HepG2 (cell line): ENCODE measurements around the gene PXMP4. TPM values are rescaled to one million over a fixed set of nuclear protein-coding genes. Genes with fewer than 3 reads are reported as not detected.

ENCODE experiments used
- CEBPG ChIP-seq: IDR thresholded peaks from 2 replicates; pipeline ENCODE4 v1.6.1; 2016
- ETV6 ChIP-seq: sonication (generic); formaldehyde crosslinking; conservative IDR thresholded peaks from 2 replicates; pipeline ENCODE4 v1.4.0; 2020; ENCODE audit warnings: missing genetic modification reagents
- JDP2 ChIP-seq: sonication (generic); formaldehyde crosslinking; IDR thresholded peaks from 2 replicates; pipeline ENCODE4 v1.8.1; 2022; ENCODE audit warnings: missing genetic modification reagents, borderline replicate concordance
- YEATS2 ChIP-seq: sonication (generic); formaldehyde crosslinking; IDR thresholded peaks from 2 replicates; pipeline ENCODE4 v1.4.0; 2020; ENCODE audit warnings: missing genetic modification reagents, borderline replicate concordance
- ZFP90 ChIP-seq: sonication (generic); formaldehyde crosslinking; IDR thresholded peaks from 2 replicates; pipeline ENCODE4 v1.8.0; 2022; ENCODE audit warnings: missing genetic modification reagents, mild to moderate bottlenecking, inconsistent platforms, borderline replicate concordance
- ZNF335 ChIP-seq: sonication (generic); formaldehyde crosslinking; IDR thresholded peaks from 2 replicates; pipeline ENCODE4 v1.4.0; 2020; ENCODE audit warnings: missing genetic modification reagents
- ZNF530 ChIP-seq: sonication (generic); formaldehyde crosslinking; IDR thresholded peaks from 2 replicates; pipeline ENCODE4 v1.5.0; 2020; ENCODE audit warnings: low read depth, mild to moderate bottlenecking, missing genetic modification reagents
- ZNF709 ChIP-seq: sonication (generic); formaldehyde crosslinking; IDR thresholded peaks from 2 replicates; pipeline ENCODE4 v1.5.0; 2020; ENCODE audit warnings: mild to moderate bottlenecking, missing genetic modification reagents
- ZNF782 ChIP-seq: sonication (generic); formaldehyde crosslinking; IDR thresholded peaks from 2 replicates; pipeline ENCODE4 v1.4.0; 2020; ENCODE audit warnings: missing genetic modification reagents, mild to moderate bottlenecking, borderline replicate concordance
- polyA plus RNA-seq, 8 experiments: library from polyadenylated mRNA; depleted of rRNA in 3 of 8; stranded (reverse) in 7 of 8; unstranded in 1 of 8; fragments of >200 nt; fragmentation: Illumina TruSeq in 4 of 8; extraction: Trizol in 4 of 8; gene quantifications; 2 replicates each; pipeline versions ENCODE4 v1.2.1 to v1.2.3, GENCODE V29; 2011 to 2016; ENCODE audit warnings: low read depth in 4 of 8, missing spikeins in 1 of 8, mixed read lengths in 1 of 8; ENCODE audit not compliant: insufficient read depth in 1 of 8
- total RNA-seq, 5 experiments: library from RNA; depleted of rRNA; stranded (reverse); fragments of >200 nt; fragmentation: Illumina TruSeq; extraction: Trizol; gene quantifications; 2 replicates each; pipeline ENCODE4 v1.2.3, GENCODE V29; 2016; ENCODE audit warnings: low read depth in 1 of 5
- TF ChIP-seq, protein P1 (sequence below): sonication (generic); formaldehyde crosslinking; IDR thresholded peaks from 2 replicates; pipeline ENCODE4 v1.4.0; 2020; ENCODE audit warnings: missing genetic modification reagents, mild to moderate bottlenecking, borderline replicate concordance
- TF ChIP-seq, protein P2 (sequence below): IDR thresholded peaks from 2 replicates; pipeline ENCODE4 v1.6.1; 2012; ENCODE audit warnings: inconsistent platforms
- TF ChIP-seq, protein P3 (sequence below): sonication (generic); formaldehyde crosslinking; IDR thresholded peaks from 2 replicates; pipeline ENCODE4 v1.4.0; 2020; ENCODE audit warnings: missing genetic modification reagents, borderline replicate concordance
- TF ChIP-seq, protein P4 (sequence below): sonication (generic); formaldehyde crosslinking; IDR thresholded peaks from 2 replicates; pipeline ENCODE4 v1.4.0; 2020; ENCODE audit warnings: missing genetic modification reagents, borderline replicate concordance
- TF ChIP-seq, protein P5 (sequence below): sonication (generic); formaldehyde crosslinking; IDR thresholded peaks from 2 replicates; pipeline ENCODE4 v1.8.1; 2023; ENCODE audit warnings: missing genetic modification reagents, inconsistent platforms, borderline replicate concordance
- TF ChIP-seq, protein P6 (sequence below): IDR thresholded peaks from 2 replicates; pipeline ENCODE4 v1.6.1; 2018; ENCODE audit warnings: missing genetic modification reagents

PXMP4 gene
- total and polyA plus RNA-seq, 2 of the 13 experiments (the other 11 are each of a cell fraction or from before 2014, with no cell fraction given): not detected

DNA sequence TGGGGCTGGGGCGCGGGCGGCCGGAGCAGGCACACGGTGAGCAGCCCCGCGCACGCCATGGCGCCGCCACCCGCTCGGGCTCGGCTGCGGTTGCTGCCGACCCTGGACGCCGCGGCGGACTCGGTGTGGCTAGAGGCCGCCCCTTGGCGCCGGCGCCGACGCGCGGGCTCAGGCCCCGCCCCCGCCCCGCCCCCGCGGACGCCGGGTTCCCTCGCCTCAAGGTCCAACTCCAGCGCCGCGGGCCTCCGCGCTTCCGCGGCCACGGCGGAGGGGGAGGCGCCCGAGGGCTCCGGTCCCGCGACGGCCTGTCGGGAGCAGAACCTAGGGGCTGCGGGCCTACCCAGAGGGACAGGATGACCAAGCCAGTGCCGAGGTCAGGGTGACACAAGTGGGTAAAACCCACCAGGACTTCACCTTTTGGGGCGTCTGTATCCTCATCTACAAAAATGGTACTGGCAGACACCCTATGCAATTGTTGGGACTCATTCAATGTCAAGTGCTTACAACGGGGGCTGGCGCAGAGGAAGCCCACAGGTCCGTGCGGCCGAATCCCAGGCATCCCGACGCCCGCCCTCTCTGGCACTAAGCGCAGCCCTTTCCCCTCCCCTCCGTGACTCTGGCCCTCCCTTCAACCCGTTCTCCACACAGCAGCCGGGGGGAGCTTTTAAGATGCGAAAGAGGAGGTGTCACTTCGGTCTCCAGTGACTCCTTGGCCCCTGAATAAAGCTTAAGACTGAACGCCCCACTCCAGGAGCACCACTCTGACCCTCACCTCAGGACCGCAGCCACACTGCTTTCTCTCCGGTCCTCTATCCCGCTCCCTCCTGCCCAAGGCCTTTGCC lies 45.6 kb downstream of the PXMP4 start, which contains the start of gene NECAB3 (continued):
- TF ChIP-seq, protein P1, sequence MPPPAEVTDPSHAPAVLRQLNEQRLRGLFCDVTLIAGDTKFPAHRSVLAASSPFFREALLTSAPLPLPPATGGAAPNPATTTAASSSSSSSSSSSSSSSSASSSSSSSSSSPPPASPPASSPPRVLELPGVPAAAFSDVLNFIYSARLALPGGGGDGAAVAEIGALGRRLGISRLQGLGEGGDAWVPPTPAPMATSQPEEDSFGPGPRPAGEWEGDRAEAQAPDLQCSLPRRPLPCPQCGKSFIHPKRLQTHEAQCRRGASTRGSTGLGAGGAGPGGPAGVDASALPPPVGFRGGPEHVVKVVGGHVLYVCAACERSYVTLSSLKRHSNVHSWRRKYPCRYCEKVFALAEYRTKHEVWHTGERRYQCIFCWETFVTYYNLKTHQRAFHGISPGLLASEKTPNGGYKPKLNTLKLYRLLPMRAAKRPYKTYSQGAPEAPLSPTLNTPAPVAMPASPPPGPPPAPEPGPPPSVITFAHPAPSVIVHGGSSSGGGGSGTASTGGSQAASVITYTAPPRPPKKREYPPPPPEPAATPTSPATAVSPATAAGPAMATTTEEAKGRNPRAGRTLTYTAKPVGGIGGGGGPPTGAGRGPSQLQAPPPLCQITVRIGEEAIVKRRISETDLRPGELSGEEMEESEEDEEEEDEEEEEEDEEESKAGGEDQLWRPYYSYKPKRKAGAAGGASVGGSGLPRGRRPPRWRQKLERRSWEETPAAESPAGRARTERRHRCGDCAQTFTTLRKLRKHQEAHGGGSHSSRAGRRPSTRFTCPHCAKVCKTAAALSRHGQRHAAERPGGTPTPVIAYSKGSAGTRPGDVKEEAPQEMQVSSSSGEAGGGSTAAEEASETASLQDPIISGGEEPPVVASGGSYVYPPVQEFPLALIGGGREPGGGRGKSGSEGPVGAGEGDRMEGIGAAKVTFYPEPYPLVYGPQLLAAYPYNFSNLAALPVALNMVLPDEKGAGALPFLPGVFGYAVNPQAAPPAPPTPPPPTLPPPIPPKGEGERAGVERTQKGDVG (CRISPR knock-in tag): peak; percentile 31; the same call in 1 of the 2 replicates
- TF ChIP-seq, protein P2, sequence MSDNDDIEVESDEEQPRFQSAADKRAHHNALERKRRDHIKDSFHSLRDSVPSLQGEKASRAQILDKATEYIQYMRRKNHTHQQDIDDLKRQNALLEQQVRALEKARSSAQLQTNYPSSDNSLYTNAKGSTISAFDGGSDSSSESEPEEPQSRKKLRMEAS: peak; percentile 85
- TF ChIP-seq, protein P3, sequence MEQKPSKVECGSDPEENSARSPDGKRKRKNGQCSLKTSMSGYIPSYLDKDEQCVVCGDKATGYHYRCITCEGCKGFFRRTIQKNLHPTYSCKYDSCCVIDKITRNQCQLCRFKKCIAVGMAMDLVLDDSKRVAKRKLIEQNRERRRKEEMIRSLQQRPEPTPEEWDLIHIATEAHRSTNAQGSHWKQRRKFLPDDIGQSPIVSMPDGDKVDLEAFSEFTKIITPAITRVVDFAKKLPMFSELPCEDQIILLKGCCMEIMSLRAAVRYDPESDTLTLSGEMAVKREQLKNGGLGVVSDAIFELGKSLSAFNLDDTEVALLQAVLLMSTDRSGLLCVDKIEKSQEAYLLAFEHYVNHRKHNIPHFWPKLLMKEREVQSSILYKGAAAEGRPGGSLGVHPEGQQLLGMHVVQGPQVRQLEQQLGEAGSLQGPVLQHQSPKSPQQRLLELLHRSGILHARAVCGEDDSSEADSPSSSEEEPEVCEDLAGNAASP (CRISPR knock-in tag): 0 out of 2 replicates have a peak, but pooled peaks have one; percentile 34
- TF ChIP-seq, protein P4, sequence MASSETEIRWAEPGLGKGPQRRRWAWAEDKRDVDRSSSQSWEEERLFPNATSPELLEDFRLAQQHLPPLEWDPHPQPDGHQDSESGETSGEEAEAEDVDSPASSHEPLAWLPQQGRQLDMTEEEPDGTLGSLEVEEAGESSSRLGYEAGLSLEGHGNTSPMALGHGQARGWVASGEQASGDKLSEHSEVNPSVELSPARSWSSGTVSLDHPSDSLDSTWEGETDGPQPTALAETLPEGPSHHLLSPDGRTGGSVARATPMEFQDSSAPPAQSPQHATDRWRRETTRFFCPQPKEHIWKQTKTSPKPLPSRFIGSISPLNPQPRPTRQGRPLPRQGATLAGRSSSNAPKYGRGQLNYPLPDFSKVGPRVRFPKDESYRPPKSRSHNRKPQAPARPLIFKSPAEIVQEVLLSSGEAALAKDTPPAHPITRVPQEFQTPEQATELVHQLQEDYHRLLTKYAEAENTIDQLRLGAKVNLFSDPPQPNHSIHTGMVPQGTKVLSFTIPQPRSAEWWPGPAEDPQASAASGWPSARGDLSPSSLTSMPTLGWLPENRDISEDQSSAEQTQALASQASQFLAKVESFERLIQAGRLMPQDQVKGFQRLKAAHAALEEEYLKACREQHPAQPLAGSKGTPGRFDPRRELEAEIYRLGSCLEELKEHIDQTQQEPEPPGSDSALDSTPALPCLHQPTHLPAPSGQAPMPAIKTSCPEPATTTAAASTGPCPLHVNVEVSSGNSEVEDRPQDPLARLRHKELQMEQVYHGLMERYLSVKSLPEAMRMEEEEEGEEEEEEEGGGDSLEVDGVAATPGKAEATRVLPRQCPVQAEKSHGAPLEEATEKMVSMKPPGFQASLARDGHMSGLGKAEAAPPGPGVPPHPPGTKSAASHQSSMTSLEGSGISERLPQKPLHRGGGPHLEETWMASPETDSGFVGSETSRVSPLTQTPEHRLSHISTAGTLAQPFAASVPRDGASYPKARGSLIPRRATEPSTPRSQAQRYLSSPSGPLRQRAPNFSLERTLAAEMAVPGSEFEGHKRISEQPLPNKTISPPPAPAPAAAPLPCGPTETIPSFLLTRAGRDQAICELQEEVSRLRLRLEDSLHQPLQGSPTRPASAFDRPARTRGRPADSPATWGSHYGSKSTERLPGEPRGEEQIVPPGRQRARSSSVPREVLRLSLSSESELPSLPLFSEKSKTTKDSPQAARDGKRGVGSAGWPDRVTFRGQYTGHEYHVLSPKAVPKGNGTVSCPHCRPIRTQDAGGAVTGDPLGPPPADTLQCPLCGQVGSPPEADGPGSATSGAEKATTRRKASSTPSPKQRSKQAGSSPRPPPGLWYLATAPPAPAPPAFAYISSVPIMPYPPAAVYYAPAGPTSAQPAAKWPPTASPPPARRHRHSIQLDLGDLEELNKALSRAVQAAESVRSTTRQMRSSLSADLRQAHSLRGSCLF (CRISPR knock-in tag): peak; percentile 84
- 0 out of 2 replicates have a peak, but pooled peaks have one; percentile 41 for TF ChIP-seq ZNF335 (CRISPR knock-in tag)
- no peak for TF ChIP-seq ZNF530
- TF ChIP-seq, protein P5, sequence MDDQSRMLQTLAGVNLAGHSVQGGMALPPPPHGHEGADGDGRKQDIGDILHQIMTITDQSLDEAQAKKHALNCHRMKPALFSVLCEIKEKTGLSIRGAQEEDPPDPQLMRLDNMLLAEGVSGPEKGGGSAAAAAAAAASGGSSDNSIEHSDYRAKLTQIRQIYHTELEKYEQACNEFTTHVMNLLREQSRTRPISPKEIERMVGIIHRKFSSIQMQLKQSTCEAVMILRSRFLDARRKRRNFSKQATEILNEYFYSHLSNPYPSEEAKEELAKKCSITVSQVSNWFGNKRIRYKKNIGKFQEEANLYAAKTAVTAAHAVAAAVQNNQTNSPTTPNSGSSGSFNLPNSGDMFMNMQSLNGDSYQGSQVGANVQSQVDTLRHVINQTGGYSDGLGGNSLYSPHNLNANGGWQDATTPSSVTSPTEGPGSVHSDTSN (CRISPR knock-in tag): peak; percentile 68; the same call in 1 of the 2 replicates
- TF ChIP-seq ZFP90: peak; percentile 72; the same call in 1 of the 2 replicates
- TF ChIP-seq CEBPG (CRISPR knock-in tag): no peak
- 0 out of 2 replicates have a peak, but pooled peaks have one; percentile 76 for TF ChIP-seq ZNF709 (CRISPR knock-in tag)
- peak; percentile 89 for TF ChIP-seq ZNF782 (CRISPR knock-in tag)
- TF ChIP-seq, protein P6, sequence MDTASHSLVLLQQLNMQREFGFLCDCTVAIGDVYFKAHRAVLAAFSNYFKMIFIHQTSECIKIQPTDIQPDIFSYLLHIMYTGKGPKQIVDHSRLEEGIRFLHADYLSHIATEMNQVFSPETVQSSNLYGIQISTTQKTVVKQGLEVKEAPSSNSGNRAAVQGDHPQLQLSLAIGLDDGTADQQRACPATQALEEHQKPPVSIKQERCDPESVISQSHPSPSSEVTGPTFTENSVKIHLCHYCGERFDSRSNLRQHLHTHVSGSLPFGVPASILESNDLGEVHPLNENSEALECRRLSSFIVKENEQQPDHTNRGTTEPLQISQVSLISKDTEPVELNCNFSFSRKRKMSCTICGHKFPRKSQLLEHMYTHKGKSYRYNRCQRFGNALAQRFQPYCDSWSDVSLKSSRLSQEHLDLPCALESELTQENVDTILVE (CRISPR knock-in tag): peak; percentile 91; the same call in 1 of the 2 replicates
- TF ChIP-seq ETV6 (CRISPR knock-in tag): peak; percentile 58; the same call in 1 of the 2 replicates
- TF ChIP-seq JDP2 (CRISPR knock-in tag): peak; percentile 37; the same call in 1 of the 2 replicates
- TF ChIP-seq YEATS2 (CRISPR knock-in tag): peak; percentile 63
